ENCODE measurements around the gene FMN1.
A peak's percentile ranks its signal among the peaks of the same experiment; 100 is the strongest.

FMN1 gene

DNA sequence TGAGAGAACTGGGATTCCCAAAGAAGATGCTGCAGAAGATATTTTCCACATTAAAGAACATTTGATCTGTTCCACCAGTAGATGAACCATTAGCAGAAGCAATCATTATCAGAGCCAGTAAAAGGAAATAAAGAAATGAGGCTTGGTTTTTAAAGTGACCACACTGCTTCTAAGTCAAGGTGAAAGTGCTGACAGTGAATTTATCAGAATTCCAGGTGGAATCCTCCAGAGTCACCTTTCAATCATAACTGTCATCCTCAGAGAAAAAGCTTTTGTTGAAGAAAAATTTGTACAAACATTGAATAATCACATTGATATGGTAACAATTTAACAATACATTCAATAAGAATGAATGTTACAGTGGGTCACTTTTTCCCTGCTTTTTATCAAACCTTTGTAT lies 376.9 kb downstream of the FMN1 start:
- no peaks in the 10 kb centered on the region for H3K4me1 ChIP-seq
- in situ Hi-C loops (cut with MboI; ENCODE audit: low sequenced_read_pairs) = no loop called here
- no peak for DNase-seq (ENCODE audit: low spot score in 2 of 2)
- H3K27me3 ChIP-seq (ENCODE audit: low read depth) = peaks cover 17% of the 10 kb centered on the region
- H3K9me3 ChIP-seq = no peaks in the 10 kb centered on the region
- H3K4me3 ChIP-seq = no peak overlapping the region
- H3K36me3 ChIP-seq (replicated peaks) = no peaks in the 10 kb centered on the region

DNA sequence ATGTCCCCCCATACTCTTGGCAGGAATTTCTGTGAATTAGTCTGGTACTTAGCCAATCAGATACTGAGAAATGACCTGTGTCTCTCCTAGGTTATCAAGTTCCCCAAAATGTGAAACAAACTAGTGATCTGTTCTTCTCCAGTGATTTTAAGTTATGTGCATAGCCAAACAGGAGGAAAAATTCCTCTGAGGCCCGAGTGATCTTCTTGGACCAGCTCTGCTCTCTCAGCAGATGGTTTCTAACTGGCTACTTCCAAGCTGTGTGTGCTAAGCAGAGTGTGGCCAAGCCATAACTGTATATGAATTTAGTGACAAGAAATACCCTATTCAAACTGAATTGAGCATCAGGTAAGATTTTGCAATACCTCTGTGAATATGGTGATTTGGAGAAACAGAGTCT lies 387.2 kb downstream of the FMN1 start:
- Histone ChIP-seq H3K36me3 (replicated peaks) (no peaks in the 10 kb centered on the region), H3K4me1 (no peaks in the 10 kb centered on the region), H3K9me3 (no peaks in the 10 kb centered on the region), H3K27me3 (ENCODE audit: low read depth) (no peaks in the 10 kb centered on the region; the same call in 1 of the 2 replicates), H3K4me3 (no peak overlapping the region)
- DNase-seq (ENCODE audit: low spot score in 2 of 2) = no peak
- in situ Hi-C loops (cut with MboI; ENCODE audit: low sequenced_read_pairs) = no loop called here

DNA sequence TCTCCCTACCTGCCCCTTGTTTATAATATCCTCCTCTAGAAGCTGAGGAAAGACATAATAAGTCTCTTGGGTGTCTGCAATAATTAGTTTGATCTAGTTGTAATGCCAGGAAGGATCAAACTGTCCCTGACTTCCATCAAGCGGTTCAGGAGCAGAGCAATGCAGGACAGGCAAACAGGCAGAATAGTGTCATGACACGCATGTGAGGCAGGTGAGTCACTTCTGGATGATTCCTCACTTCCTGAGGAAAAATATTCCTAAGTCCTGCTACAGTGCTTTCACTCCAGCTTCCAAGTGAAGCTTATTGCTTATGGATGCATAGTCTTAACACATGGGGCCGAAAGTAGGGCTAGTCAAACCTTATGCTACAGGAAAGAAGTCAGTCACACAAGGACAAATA lies 390.9 kb downstream of the FMN1 start:
- H3K4me1 ChIP-seq = peaks cover 7% of the 10 kb centered on the region
- DNase-seq (ENCODE audit: low spot score in 2 of 2) = no peak
- no peaks in the 10 kb centered on the region for H3K36me3 ChIP-seq (replicated peaks)
- no peaks in the 10 kb centered on the region; the same call in 1 of the 2 replicates for H3K27me3 ChIP-seq (ENCODE audit: low read depth)
- no peaks in the 10 kb centered on the region for H3K9me3 ChIP-seq
- no peak overlapping the region for H3K4me3 ChIP-seq
- in situ Hi-C loops (cut with MboI; ENCODE audit: low sequenced_read_pairs) = no loop called here

DNA sequence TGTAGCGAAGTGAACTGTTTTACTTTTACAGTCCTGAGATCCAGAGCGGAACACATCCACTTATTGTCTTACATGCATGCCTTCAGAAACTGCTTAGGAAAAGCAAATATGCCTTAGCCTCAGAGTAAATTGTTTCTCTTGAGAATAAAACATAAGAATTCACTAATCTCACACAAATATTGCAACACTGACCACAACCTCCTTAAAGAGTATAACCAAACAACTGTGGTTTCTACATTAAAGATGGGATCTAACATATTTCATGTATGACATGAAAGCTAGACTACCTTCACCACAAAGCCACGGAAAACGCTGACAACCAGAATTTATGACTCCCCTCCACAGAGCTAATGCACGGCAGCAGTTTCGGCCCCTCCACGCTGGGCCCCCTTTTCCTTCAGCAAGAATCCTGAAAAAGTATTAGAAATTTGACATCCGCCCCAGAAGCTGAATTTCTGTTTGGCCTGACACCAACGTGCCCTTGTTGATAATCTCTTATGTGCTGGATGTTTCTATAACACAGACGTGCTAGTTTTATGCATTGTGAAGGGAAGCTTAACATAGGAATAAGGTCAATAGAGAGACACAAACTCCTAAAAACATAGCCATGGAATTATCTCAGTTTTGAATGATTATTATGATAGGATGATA lies 392.1 kb downstream of the FMN1 start:
- no peak overlapping the region for H3K4me3 ChIP-seq
- no peaks in the 10 kb centered on the region for H3K9me3 ChIP-seq
- no peak for DNase-seq (ENCODE audit: low spot score in 2 of 2)
- no peaks in the 10 kb centered on the region for H3K36me3 ChIP-seq (replicated peaks)
- H3K4me1 ChIP-seq = peaks cover 7% of the 10 kb centered on the region
- no peaks in the 10 kb centered on the region; the same call in 1 of the 2 replicates for H3K27me3 ChIP-seq (ENCODE audit: low read depth)
- in situ Hi-C loops (cut with MboI; ENCODE audit: low sequenced_read_pairs) = no loop called here

DNA sequence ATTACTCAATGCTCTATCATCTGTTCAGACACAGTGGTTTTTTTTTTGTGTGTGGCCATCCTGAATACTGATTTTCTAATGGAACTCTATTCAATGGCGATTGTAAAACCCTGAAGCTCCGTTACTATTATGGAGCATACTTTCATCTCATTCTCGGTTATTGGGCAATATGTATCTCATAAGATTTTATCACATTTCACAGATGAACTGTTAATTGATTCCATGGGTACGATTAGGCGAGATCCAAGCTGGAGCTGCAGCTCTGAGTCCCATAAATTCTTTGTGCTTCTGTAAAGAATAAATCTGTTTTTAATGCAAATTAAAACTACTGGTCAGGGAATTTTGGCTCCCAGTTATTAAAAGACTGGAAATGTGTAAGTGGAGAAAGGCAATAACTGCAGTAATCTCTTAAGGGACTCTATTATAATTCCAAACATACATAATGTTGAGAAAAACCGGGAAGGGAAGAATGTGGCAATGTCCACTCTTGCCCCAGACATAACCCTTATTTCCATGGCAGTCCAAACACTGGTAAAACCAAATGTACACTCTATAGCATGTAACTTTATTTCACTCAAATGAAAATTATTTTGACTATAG lies 394.5 kb downstream of the FMN1 start:
- Histone ChIP-seq H3K4me3 (no peak overlapping the region), H3K36me3 (replicated peaks) (no peaks in the 10 kb centered on the region), H3K9me3 (no peaks in the 10 kb centered on the region), H3K27me3 (ENCODE audit: low read depth) (no peaks in the 10 kb centered on the region), H3K4me1 (peaks cover 7% of the 10 kb centered on the region)
- in situ Hi-C loops (cut with MboI; ENCODE audit: low sequenced_read_pairs) = no loop called here
- peak in 1 of 2 experiments; percentile 55 for DNase-seq (ENCODE audit: low spot score in 2 of 2)

DNA sequence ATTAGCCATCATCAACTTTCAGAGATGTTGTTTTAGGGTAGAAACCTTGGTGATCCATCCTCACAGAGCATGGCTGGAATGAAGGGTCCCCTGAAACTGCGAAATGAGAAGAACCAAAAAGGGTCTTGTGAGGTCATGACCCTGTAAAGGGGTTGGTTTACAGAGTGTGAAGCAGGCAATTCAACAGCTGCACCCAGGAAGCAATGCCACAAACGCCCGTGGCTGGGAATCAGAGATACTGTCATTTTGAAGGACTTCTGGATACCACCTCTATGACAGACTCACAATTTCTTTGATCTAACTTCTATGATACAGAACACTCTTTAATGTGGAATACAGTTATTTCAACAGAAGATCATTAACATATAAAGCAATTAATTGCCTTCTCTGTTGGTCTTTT lies 397.7 kb downstream of the FMN1 start:
- Histone ChIP-seq H3K4me1 (peaks cover 7% of the 10 kb centered on the region), H3K27me3 (ENCODE audit: low read depth) (no peaks in the 10 kb centered on the region), H3K36me3 (replicated peaks) (no peaks in the 10 kb centered on the region), H3K9me3 (no peaks in the 10 kb centered on the region), H3K4me3 (no peak overlapping the region)
- no peak for DNase-seq (ENCODE audit: low spot score in 2 of 2)
- in situ Hi-C loops (cut with MboI; ENCODE audit: low sequenced_read_pairs) = no loop called here

DNA sequence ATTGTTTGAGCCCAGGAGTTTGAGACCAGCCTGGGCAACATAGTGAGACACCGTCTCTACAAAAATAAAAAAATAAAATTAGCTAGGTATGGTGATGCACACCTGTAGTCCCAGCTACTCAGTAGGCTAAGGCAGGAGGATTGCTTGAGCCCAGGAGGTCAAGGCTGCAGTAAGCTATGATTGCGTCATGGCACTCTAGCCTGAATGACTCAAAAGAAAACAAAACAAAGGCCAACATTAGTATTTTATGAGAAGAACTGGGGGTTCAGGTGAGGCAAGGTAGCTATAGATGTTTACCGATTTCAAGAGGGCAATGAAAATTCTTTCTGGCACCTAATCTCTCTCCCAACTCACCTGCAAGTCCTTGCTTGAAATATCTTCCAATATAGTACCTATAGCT lies 399.5 kb downstream of the FMN1 start:
- Histone ChIP-seq H3K36me3 (replicated peaks) (no peaks in the 10 kb centered on the region), H3K9me3 (no peaks in the 10 kb centered on the region), H3K27me3 (ENCODE audit: low read depth) (no peaks in the 10 kb centered on the region), H3K4me3 (no peak overlapping the region), H3K4me1 (peaks cover 1% of the 10 kb centered on the region)
- no peak for DNase-seq (ENCODE audit: low spot score in 2 of 2)
- in situ Hi-C loops (cut with MboI; ENCODE audit: low sequenced_read_pairs) = no loop called here

DNA sequence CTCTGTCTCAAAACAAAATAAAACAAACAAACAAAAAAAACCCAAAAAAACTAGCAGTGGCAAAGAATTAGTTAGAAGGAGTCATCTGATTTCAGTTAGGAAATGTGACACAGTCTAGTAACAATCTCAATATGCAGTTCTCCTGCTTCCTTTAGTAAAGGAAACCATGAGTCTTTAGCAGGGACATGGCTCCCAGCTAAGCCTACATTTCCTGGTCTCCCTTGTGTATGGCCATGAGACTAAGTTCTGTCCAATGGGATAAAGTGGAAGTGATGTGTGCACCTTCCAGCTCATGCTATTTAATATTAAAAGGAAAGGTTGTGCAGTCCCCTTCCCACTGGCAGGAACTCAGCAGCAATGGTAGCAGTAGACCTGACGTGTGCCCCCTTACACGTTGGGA lies 402.1 kb downstream of the FMN1 start:
- H3K27me3 ChIP-seq (ENCODE audit: low read depth) = no peaks in the 10 kb centered on the region; the same call in 1 of the 2 replicates
- in situ Hi-C loops (cut with MboI; ENCODE audit: low sequenced_read_pairs) = no loop called here
- no peaks in the 10 kb centered on the region for H3K9me3 ChIP-seq
- no peak overlapping the region for H3K4me3 ChIP-seq
- H3K36me3 ChIP-seq (replicated peaks) = no peaks in the 10 kb centered on the region
- DNase-seq (ENCODE audit: low spot score in 2 of 2) = no peak
- H3K4me1 ChIP-seq = no peaks in the 10 kb centered on the region

DNA sequence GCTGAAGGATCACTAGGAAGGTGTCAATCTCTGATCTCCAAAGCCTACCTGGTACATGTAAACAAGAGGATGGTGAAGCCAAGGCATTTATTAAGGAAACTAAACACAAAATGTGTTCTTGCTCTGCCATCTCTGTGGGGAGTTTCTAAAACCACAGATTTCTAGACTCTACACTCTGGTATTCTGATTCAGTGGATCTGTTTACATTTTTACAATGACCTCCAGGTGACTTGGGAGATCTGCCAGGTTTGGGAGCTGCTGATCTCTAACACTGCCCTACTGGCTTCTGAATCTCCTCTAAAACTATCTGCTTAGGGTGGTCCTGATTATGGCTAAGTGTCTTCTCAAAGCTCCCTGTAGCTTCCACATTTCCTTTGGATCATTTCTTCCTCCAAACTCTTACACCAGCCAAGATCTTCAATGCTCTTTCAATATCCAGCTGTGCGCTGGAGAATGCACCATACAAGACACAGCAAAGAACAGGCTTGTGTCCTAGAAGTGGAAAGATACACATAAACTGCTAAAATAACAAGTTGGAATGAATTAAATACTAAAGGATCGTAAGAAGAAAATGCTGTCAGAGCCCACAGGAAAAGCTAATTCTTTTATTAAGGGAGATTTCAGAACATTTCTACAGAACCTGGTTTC lies 404.0 kb downstream of the FMN1 start:
- no peak overlapping the region for H3K4me3 ChIP-seq
- H3K9me3 ChIP-seq = no peaks in the 10 kb centered on the region
- no peak for DNase-seq (ENCODE audit: low spot score in 2 of 2)
- no peaks in the 10 kb centered on the region for H3K4me1 ChIP-seq
- no peaks in the 10 kb centered on the region for H3K36me3 ChIP-seq (replicated peaks)
- H3K27me3 ChIP-seq (ENCODE audit: low read depth) = no peaks in the 10 kb centered on the region; the same call in 1 of the 2 replicates
- in situ Hi-C loops (cut with MboI; ENCODE audit: low sequenced_read_pairs) = no loop called here

DNA sequence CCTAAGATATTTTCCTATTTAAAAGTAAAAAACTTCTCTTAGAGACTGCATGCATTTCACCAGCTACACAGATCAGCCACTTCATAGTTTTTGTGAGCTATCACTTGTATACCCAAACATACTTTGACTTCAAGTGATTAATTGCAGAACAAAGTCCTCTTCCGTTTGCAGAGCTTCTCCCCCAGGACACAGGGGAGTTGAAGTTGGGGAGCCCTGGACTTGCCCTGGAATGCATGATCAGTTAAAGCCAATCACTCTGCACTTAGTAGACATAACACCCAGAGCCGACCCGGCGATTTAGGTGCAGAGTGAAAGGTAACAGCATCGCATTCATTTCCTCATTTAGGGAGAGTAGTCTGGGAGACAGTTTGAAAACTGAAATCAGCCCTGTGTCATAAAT lies 406.6 kb downstream of the FMN1 start:
- in situ Hi-C loops (cut with MboI; ENCODE audit: low sequenced_read_pairs) = no loop called here
- no peaks in the 10 kb centered on the region for H3K36me3 ChIP-seq (replicated peaks)
- H3K27me3 ChIP-seq (ENCODE audit: low read depth) = no peaks in the 10 kb centered on the region; the same call in 1 of the 2 replicates
- H3K4me3 ChIP-seq = no peak overlapping the region
- H3K9me3 ChIP-seq = no peaks in the 10 kb centered on the region
- no peak for DNase-seq (ENCODE audit: low spot score in 2 of 2)
- H3K4me1 ChIP-seq = no peaks in the 10 kb centered on the region

DNA sequence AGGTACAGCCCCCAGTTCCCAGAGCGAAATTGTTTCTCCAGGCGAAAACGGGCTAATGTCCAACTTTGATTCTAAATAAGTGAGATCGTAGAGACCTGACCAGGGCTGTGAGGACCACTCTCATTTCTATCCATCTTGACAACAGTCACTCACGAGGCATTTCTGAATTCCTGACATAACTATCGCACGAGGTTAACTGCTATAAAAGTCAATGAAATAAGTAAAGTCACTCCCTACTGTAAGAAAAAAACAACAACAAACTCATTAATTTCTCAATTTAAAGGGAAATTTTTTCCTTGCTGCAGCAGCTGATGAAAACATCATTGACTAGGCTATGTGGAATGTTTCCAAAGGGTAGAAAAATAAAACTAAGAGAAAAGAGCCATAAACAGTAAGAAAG lies 407.6 kb downstream of the FMN1 start:
- no peak overlapping the region for H3K4me3 ChIP-seq
- no peaks in the 10 kb centered on the region; the same call in none of the 2 replicates for H3K27me3 ChIP-seq (ENCODE audit: low read depth)
- H3K4me1 ChIP-seq = no peaks in the 10 kb centered on the region
- H3K36me3 ChIP-seq (replicated peaks) = no peaks in the 10 kb centered on the region
- H3K9me3 ChIP-seq = no peaks in the 10 kb centered on the region
- no peak for DNase-seq (ENCODE audit: low spot score in 2 of 2)
- in situ Hi-C loops (cut with MboI; ENCODE audit: low sequenced_read_pairs) = no loop called here

DNA sequence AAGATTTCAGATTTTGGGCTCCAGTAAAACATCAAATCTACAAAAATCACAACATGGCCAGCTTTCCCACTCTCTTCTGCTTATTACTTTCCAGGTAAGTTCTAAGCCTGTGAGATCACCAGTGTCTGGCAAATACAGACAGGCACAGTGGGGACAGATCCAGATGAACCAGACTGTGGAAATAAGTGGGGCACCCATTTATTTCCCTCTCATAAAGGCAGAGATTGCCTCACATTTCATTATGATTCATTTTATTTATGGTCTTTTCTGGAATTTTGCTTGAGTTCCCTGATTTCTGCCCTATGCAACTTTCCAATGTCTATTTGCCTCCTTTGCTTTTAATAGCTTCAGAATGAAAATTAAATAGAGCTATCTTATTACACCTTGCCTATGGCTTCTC lies 409.9 kb downstream of the FMN1 start:
- in situ Hi-C loops (cut with MboI; ENCODE audit: low sequenced_read_pairs) = no loop called here
- DNase-seq (ENCODE audit: low spot score in 2 of 2) = no peak
- no peaks in the 10 kb centered on the region for H3K36me3 ChIP-seq (replicated peaks)
- no peaks in the 10 kb centered on the region for H3K9me3 ChIP-seq
- no peak overlapping the region for H3K4me3 ChIP-seq
- peaks cover 3% of the 10 kb centered on the region for H3K27me3 ChIP-seq (ENCODE audit: low read depth)
- no peaks in the 10 kb centered on the region for H3K4me1 ChIP-seq

DNA sequence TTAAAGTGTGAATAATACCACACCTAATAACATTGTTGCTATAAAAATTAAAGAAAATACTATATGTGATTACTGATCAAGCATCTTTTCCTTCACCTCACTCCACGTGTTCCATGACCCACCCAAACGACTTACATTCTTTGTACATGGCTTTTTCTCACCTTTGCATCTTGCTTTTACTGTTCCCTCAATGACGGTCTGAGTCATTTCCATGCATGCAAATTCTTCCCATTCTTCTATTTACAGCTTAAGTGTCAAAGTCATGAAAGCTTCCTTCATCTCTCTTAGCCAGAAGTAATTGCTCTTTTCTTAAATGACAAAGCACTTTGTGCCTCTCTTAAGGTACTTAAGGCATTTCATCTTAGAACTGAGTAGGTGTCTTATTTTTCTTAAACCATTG lies 412.7 kb downstream of the FMN1 start:
- Histone ChIP-seq H3K9me3 (no peaks in the 10 kb centered on the region), H3K27me3 (ENCODE audit: low read depth) (peaks cover 3% of the 10 kb centered on the region; the same call in 1 of the 2 replicates), H3K4me1 (no peaks in the 10 kb centered on the region), H3K4me3 (no peak overlapping the region), H3K36me3 (replicated peaks) (no peaks in the 10 kb centered on the region)
- in situ Hi-C loops (cut with MboI; ENCODE audit: low sequenced_read_pairs) = no loop called here
- no peak for DNase-seq (ENCODE audit: low spot score in 2 of 2)

DNA sequence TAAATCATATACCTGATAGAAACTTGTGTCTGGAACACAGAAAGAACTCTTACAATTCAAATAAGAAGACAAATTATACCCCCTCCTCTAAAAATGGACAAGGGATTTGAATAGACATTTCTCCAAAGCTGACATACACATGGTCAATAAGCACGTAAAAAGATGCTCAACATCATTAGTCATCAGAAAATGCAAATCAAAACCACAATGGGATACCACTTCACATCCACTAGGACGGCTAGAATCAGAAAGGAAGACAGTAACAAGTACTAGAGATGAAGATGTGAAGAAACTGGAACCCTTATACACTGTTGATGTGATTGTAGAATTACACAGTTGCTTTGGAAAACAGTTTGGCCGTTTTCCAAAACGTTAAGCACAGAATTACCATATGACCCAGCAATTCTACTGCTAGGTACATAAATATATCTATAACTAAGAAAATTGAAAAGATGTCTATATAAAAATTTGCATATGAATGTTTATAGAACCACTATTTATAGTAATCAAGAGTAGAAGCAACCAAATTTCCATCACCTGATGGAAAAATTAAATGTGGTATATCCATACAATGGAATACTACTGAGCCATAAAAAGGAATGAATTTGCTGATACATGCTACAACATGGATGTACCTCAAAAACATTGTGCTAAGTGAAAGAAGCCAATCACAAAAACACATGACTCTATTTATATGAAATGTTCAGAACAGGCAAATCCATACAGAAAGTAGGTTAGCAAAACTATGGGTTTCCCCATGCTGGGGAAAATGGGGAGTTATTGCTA lies 415.9 kb downstream of the FMN1 start:
- Histone ChIP-seq H3K27me3 (ENCODE audit: low read depth) (peaks cover 3% of the 10 kb centered on the region; the same call in 1 of the 2 replicates), H3K4me3 (no peak overlapping the region), H3K4me1 (no peaks in the 10 kb centered on the region), H3K36me3 (replicated peaks) (no peaks in the 10 kb centered on the region), H3K9me3 (no peaks in the 10 kb centered on the region)
- DNase-seq (ENCODE audit: low spot score in 2 of 2) = no peak
- in situ Hi-C loops (cut with MboI; ENCODE audit: low sequenced_read_pairs) = no loop called here

All from HAP-1 (cell line).